ENCODE results near the gene KCNK15.
"Not testable (repeated sequence)": the region's sequence is repeated elsewhere in the genome, so short reads cannot be mapped to it uniquely, and the experiment has no call there.

Gene KCNK15

DNA sequence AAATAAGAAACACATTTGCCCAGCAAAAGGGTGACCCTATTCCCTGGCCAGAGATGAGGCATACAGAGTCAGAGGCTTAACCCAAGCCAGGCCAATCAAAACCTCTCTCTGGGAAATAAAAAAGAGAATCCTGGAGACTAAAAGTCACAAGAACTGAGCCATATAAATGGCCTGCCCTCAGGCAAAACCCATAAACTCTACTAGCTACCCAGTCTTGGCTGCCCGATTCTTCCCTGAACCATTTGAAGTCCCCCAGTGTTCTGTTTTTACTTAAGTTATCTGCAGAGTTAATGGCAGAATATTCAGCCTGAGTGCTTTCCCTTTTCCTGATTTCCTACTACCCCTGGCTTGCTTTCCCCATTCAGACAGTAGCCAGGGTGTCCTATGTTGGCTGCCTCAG, 13.9 kb downstream of the KCNK15 start:
- DNase-seq, result no peak

DNA sequence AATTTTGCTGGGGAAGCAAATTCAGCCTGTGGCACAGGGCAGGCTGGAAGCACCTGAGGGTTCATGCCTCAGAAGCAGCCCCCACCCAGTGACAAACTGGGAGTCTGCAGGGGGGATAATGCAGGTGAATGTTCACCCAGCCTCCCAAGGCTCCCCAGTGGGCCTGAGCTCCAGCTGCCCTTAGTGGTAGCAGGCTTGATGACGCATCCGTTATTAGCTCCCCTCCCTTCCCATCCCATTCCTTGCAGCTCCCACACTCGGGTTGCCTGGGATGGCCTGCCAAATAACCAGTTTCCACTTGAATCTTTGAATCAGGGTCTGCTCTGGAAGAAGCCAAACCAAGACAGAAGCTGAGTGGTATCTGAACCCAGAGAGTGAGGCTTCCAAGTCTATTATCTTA, 15.8 kb downstream of the KCNK15 start:
- no peak for DNase-seq

DNA sequence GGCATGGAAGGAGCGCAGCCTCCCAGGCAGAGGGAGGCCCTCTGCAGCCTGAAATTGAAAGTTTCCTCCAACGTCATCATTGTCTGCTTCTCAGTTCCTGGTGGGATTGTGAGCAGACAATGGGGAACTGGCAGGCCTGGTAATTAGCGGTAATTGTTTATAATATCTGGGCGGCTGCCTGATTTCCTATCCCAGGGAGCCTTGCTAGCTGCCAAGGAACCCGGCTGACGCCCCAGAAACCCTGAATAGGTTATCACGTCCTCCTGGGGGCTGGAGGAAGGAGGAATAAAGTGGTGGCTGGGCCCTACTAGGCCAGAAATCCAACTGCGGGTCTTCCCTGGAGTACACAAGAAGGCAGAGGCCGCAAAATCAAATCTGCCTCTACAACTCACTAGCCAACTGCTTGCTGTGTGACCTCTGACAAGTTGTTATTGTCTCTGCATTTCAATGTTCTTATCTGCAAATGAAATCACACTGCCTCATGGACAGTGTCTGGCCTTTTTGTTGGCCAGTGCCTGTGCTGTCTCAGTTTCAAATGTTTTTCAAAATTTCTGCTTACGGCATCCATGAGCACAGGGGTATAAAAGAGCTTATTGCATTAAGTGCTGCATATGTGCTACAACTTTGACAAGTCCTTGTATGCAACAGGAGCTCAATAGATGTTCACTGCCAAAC, 16.9 kb downstream of the KCNK15 start:
- no peak for DNase-seq

DNA sequence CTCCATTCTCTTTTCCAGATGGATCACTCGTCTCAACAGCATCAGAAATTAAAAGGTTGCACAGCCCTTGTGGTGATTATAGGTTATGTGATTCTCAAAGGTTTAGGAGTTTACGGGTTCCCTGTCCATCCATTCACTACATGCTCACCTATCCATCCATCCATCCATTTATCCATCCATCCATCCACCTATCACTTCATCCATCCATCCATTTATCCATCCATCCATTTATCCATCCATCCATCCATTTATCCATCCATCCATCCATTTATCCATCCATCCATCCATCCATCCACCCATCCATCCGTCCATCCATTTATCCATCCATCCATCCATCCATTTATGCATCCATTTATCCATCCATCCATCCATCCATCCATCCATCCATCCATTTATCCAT, 18.1 kb downstream of the KCNK15 start:
- not testable (repeated sequence) for DNase-seq

DNA sequence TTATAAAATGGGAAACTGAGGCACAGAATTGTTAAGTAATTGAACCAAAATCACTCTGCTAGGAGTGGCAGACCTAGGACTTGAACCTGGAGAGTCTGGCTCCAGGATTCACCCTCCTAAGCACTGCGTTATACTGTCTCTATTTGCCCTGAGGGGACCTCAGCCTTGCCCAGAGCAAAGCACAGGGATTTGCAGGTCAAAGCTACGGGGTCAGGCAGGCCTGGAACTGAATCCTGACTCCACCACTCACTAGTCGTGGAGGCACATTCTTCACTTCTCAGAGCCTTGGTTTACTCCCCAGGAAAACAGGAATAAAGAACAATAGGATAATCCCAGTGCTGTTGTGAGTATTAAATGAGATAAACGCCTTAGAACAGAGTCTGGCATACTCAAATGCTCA, 19.4 kb downstream of the KCNK15 start:
- no peak for DNase-seq

DNA sequence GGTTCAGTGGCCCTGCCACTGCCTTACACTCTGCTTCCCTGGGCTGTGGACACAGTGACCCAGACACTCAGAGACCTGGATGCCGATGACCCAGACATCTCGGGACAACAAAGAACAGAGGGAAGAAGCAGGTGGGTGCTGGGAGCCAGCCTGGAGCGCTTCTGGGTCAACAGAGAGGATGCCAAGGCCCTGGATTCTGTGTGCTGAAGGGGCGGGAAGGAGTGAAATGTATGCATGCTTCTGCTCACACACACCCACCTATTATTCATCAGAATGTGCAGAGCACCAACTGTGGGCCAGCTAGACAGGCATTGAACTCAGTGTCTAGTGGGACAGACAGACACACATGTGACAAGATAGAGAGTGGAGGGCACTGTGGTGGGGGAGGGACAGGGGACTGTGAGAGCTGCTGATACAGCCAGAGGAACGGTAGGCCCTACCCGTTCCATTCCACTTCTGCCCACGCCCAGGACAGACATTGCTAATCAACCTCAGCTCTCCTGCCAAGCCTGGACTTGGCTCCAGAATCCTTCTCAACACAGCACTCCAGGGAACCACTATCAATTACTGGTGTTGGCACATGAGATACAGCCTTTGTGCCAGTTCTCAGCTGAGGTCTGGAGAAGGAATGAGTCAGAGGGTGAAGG, 20.2 kb downstream of the KCNK15 start:
- DNase-seq, result no peak

DNA sequence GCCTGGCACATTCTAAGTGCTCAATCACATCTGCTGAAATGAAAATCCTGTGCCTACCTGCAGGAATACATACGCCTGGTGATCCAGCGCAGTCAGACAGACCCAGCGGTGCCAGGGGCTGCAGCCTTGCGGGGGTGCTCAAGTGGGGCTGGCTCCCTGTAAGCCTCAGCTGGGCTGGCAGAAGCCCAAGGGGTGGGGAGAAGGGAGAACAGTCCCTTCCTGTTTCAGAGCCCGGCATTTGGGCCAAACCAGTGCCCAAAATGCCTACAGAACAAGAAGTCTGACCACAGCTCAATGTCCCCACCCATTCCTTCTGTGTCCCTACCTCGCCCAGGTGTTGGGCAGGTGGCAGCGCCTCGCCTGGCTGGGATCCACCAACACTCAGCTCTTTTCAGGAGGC, 22.6 kb downstream of the KCNK15 start:
- DNase-seq, result no peak

DNA sequence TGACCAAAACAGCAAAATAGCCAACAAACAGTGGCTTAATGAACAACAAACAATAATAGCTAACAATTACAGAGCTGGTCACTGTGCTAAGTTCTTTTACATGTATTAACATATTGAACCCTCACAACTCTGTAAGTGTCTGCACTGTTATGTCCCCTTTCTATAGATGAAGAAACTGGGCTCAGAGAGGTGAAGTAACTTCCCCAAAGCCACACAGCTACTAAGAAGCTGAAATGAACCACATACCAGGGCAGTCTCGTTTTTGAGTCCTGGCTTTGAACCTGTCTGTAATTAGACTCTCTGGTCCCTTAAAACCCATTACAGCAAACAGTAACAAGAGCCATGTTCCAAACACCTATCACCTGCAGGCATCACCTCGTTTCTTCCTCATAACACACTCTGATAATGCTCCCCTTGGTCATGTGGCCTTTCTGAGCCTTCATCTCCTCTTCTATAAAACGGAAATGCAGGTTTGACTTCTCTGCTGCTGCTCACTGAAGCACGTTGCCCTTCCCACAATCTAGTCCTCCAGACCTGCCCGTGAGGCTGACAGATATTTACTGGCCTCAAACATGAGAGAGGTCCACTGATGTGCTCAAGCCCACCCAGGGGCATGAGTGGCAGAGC, 23.3 kb downstream of the KCNK15 start:
- DNase-seq, result no peak

DNA sequence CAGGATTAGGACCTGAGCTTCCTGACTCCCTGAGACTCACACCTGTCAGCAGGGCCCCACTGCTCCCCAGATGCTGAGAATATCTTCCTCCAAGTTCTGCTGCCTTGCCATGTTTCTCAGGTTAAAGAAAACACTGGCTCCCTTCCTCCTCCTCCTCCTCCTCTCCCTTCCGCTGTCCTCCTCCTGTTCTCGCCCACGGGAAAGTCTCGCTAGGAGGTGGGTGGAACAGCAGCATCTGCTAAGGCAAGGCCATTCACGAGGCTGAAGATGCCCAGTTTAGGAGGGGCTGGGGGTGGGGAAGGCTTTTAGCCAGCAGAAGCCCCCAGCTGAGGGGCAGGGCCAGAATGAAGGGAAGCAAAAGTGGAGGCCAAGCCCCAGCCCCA, 23.8 kb downstream of the KCNK15 start:
- no peak for DNase-seq

DNA sequence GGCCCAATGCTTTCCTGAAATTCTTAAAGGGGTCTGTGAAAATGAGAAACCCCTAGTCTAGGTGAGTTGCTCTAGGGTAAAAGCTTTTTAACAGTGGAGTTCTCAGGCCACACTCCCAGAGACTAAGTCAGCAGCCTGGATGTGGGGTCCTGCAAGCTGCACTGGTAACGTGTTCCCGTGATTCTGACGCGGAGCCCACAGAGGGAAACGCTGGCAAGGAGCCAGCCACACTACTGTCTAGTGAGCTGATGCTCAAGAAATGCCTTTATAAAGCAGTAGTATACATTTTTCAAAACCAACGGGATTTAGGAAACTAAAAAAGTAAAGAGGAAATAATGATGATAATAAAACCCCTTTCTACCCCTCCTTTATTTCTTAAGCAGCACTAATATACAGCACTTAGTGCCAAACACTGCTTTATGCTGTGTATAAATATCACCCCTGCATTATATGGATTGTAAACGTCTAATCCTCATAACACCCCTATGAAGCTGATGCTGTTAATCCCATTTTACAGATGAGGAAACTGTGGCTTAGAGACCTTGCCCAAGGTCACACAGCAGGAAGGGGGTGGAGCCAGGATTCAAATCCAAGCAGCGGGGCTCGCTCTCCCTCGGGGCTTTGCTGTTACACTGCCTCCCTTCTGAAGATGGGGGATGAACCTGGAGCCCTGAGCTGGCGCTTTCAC, 25.0 kb downstream of the KCNK15 start:
- DNase-seq, result no peak

DNA sequence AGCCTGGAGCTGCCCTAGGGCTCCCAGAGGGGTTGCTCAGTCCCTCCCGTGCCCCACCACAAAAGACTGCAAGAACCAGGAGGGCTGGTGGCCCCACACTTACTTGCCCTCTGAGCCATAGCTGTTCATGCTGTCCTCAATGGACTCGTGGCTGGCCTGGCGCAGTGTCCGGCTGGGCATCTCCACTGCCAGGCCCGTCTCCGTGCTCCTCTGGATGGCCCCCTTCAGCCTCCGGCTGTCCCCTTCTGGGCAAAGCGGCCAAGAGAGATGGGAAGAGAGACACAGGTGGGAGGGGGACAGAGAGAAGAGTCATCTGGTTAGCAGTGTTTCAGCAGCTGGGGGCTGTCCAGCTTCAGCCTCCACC, 25.5 kb downstream of the KCNK15 start:
- DNase-seq, result no peak

DNA sequence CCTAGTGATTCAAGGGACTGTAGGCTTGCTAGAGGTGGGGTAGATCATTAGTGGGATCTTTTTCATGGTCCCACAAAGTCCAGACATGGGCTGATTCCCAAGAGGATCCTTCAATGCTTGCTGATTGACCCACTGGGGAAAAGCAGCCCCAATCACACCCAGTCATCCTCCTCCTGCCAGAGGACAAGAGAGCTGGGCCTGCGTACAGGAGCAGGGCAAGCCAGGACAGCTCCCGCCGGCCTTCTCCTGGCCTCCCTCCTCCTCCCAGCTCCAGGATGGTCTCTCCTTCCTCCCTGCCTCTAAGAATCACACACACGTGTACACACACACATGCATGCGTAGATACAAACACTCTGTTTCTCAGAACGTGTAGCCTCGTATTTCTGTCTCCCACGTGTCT, 27.0 kb downstream of the KCNK15 start:
- DNase-seq, result no peak

DNA sequence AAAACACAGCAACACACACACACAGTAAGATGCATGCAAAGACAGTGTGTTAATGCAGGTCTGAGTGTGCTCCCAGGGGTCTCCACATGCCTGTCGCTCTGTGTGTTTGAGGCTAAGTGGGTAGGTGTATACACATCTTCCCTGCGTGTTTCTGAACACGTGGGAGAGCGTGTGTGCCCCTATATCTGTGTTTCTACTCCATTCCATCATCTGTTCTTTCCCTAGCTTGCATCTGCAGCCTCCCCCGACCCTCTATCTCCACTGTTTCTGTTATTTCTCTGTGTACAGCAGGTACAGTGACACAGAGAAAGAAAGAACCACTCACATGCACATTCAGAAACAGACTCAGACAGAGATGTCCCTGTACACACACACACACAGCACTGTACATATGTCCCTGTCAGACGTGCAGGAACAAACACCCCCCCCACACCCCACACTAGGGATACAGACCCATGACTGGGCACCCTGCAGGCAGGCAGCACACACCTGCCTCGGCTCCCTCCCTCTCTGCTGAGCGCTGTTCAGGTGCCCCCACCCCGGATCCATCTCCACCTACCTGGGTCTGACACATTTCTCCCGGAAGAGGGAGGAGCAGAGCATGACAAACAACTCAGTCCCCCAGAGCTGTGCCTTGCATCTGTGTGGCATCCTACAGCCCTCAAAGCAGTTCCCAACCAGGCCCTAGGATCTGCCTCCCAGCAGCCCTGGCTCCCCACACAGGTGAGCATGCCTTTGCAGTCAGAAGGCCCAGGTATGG, 27.6 kb downstream of the KCNK15 start:
- DNase-seq, result no peak

DNA sequence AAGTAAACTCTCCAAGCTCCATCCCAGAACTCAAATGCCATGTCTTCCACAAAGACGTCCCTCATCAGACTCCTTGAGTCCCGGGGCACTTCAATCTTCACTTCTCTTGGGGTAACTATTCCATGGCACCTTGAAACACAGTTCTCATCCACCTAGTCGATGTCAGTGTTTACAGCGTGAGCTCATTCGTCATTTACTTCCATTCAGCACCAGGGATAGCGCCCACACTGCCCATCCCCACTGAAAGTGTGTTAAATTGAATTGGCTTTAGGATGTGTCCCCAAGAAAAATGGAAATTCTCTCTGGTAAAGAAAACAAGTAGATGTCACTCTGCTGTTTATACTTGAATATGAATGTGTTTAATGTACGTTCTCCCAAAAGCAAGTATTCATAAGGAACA, 31.3 kb downstream of the KCNK15 start:
- no peak for DNase-seq

DNA sequence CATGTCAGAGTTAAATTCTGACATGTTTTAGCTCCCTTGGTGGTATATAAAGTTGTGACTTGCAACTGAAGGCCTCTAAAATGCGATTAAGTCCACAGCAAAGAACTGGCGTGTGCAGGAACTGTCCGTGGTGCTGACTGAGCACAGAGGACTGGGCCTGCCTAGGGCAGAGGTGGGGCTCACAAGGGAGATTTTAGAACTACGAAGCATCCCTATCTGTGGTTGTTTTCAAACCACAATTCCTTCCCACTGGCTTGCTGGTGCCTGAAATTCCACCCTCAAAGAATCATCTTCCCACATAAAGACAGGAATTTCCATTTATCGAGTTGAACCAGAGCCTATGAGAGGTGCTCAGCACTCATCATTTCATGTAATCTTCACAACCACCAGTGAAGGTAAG, 34.6 kb downstream of the KCNK15 start:
- no peak for DNase-seq

DNA sequence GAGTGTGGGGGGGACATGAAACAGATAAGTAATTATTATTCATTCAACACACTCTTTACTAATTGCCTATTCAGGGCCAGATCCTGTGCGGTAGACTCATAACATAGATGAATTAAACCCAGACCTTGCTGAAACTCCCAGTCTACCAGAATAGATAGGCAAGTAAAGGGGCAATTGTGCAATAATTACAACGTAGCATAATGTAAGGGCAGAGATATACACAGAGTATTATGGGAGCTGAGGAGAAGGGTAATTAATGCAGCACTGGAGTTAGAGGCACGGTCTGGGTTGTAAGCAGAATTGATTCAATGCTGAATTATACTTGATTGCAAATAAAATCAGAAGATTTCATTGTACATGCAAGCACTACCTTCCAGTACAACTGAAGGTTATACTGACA, 35.5 kb downstream of the KCNK15 start:
- DNase-seq, result no peak

DNA sequence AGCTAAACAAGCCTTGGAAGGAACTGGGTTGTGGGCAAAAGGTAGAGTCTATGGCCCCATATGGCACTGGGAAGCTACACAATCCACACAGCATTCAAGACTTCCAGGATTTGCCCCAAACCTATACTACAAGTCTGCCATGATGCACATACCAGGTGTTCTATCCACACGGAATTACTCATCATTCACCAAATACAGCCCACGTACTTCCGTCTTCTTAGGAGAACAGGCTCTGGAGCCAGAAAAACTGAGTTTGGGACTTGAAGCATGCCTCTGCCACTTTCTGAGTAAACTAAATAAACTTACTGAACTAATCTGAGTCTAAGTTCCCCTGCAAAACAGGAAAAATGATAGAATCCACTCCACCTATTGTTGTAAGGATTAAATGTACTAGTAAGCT, 36.1 kb downstream of the KCNK15 start:
- no peak for DNase-seq

DNA sequence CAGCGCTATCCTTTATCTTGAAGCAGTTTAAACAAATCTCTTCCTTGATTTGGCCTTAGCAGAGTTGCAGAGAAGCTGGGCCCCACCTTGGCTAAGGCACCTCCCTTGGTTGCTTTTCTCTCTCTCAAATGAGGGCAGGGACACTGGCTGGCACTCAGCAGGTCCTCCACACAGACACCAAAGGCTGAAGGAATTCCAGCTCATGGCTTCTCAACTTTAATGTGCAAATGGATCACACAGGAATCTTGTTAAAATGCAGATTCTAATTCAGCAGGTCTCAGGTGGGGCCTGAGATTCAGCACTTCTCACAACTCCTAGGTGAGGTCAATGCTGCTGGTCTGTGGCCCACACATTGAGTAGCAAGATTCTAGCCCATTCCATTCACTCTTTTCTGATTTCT, 39.0 kb downstream of the KCNK15 start:
- no peak for DNase-seq

DNA sequence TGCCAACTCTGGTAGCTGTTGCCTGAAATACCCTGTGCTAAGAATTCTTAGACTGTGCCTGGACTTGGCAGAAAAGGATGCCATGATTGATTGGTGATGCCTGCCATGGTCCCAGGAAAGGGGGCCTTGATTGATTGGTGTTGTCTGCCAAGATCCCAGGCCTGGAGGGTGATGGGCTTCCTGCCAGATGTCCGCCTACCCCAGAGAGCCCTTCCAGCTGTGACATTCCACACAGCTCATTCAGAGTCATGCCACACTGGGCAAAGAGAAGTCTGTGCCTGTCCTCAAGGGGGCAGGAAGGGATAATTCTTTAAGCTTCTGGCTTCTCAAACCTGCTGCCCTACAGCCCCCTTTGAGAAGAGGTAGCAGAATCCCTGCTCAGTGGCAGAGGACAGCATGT, 40.1 kb downstream of the KCNK15 start:
- DNase-seq, result no peak

DNA sequence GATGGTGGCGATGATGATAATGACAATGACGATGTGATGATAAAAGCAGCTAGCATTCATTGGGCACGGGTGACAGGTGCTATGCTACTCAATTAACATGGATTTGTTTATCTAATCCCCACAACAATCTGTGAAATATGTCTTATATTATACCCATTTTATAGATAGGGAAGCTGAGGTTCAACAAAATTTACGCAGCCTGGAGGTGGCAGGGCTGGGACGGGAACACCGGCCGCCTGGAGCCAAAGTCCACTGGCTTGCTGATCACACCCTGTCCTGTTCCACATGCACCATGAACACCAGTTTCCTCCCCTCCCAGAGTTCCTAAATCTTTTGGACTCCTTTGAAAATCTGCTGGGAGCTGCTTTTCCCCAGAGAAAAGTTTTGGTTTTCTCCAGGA, 41.6 kb downstream of the KCNK15 start:
- DNase-seq, result no peak

DNA sequence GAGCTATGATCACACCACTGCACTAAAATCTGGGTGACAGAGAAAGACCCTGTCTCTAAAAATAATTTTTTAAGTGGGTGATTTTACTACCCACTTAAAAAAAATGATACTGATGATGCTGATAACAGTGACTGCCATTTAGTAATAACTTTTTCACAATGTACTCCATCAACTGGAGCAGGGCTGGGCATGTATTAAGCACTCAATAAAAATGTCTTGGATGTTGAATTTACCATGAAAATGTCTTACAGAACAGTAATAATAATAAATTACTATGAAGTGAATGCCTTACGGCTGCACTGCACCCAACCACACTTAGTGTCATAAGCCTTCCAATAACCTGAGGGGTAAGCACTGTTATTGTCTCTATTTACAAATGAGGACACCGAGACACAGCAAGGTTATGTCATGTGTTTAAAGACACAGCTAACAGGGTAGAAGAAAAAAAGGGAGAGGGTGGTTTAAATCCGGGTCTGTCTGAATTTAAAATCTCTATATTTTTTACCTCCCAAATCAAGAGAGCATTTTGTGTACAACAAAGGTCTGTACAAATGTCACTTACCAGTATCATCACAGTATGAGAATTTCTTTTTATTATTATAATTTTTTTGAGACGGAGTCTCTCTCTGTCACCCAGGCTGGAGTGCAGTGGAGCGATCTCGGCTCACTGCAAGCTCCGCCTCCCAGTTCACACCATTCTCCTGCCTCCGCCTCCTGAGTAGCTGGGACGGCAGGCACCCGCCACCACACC, 43.2 kb downstream of the KCNK15 start:
- DNase-seq, result no peak

DNA sequence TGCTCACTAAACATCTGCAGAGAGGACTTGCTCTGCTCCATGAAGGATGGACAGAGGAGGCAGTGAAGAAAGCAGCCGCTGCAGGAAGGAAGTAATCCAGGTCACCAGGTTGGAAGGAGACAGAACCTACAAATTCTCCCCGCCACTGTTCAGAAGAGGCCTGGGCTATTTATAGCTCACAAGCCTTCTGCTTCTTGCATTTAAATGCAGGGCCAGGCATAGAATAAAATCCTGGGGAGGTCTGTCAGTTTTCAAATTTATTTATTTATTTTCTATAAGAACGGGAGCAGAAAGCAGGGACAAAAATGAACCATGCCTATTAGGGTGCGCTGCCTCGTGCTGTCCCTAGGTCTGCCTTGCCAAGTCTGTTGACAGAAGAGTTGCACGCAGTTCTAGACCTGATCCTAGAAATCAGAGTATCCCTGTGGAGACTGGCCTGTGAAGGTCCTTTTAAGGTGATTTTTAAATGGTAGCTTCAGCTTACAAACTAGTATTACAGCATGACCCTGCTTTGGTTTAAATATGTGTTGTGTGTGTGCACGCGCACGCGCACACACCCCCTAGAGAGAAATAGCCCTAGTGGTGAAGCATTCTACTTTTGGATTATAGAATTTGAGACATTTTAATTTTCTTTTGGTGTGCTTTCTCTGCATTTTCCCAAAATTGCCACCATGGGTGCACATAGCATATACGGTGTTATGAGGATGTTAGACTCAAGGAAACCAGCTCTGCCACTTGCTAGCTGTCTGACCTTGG, 45.2 kb downstream of the KCNK15 start:
- no peak for DNase-seq
